HL-60 (cell line): ENCODE measurements around the gene ATG5.

Experiments used
- DNase-seq, 2 experiments: peaks; one replicate each; pipeline ENCODE4 v3.0.0-alpha.2; 2010 to 2020; ENCODE audit warnings: low read depth in 1 of 2, low spot score in 1 of 2
- H3K27ac ChIP-seq: fragments of 250-450 bp; sonication (Bioruptor Pico); replicated peaks from 2 replicates; pipeline ENCODE4 v1.5.1; 2020; ENCODE audit warnings: mild to moderate bottlenecking, moderate library complexity
- H3K27me3 ChIP-seq: fragments of 250-450 bp; sonication (Bioruptor Pico); 2 replicates; pipeline ENCODE4 v1.5.1; 2021; ENCODE audit warnings: mild to moderate bottlenecking, moderate library complexity; ENCODE audit not compliant: insufficient read depth, poor library complexity, severe bottlenecking
- H3K4me3 ChIP-seq: replicated peaks from 2 replicates; pipeline ENCODE4 v1.5.1; 2011; ENCODE audit warnings: mild to moderate bottlenecking, control low read depth, low read length; ENCODE audit not compliant: insufficient read depth
- GABPA ChIP-seq: IDR thresholded peaks from 2 replicates; pipeline ENCODE4 v1.6.1; 2012; ENCODE audit warnings: low read depth
- POLR2AphosphoS5 ChIP-seq: IDR thresholded peaks from 2 replicates; pipeline ENCODE4 v1.6.1; 2012; ENCODE audit warnings: low read depth
- REST ChIP-seq: IDR thresholded peaks from 2 replicates; pipeline ENCODE4 v1.6.1; 2012; ENCODE audit warnings: low read depth; ENCODE audit not compliant: insufficient replicate concordance
- SPI1 ChIP-seq: IDR thresholded peaks from 2 replicates; pipeline ENCODE4 v1.6.1; 2012; ENCODE audit warnings: low read depth, mild to moderate bottlenecking, borderline replicate concordance
- TF ChIP-seq, protein P1 (sequence below): IDR thresholded peaks from one replicate; pipeline ENCODE4 v1.5.1; 2011; ENCODE audit warnings: low read length, control low read depth, inconsistent platforms; ENCODE audit not compliant: insufficient read depth

Gene ATG5

GRCh38 chr6:106281661-106282060, 43.9 kb downstream of the ATG5 start:
- Histone ChIP-seq H3K27me3 (no peaks in the 10 kb centered on the region), H3K4me3 (no peak overlapping the region), H3K27ac (no peak overlapping the region)
- no peak for DNase-seq
- TF ChIP-seq REST (no peak), GABPA (no peak), POLR2AphosphoS5 (no peak), SPI1 (no peak)
- TF ChIP-seq, protein P1, sequence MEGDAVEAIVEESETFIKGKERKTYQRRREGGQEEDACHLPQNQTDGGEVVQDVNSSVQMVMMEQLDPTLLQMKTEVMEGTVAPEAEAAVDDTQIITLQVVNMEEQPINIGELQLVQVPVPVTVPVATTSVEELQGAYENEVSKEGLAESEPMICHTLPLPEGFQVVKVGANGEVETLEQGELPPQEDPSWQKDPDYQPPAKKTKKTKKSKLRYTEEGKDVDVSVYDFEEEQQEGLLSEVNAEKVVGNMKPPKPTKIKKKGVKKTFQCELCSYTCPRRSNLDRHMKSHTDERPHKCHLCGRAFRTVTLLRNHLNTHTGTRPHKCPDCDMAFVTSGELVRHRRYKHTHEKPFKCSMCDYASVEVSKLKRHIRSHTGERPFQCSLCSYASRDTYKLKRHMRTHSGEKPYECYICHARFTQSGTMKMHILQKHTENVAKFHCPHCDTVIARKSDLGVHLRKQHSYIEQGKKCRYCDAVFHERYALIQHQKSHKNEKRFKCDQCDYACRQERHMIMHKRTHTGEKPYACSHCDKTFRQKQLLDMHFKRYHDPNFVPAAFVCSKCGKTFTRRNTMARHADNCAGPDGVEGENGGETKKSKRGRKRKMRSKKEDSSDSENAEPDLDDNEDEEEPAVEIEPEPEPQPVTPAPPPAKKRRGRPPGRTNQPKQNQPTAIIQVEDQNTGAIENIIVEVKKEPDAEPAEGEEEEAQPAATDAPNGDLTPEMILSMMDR, result no peak

DNA sequence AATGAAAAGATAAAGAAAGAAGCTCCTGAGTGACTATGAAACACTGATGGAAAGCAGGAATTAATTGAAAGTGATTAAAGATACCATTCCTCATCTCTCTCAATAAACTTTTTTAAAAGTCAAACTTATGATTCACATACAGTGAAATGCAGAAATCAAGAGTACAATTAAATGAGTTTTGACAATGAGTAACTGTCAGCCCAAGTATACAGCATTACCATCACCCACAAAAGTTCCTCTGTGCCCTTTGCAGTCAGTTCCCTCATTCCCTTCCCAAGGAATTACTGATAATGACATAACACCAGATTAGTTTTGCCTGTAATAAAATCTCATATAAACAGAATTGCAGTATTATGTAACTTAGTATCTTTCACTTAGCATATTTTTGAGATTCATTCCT, 44.5 kb downstream of the ATG5 start:
- Histone ChIP-seq H3K4me3 (no peak overlapping the region), H3K27me3 (no peaks in the 10 kb centered on the region), H3K27ac (no peak overlapping the region)
- DNase-seq, result no peak
- TF ChIP-seq GABPA (no peak), REST (no peak), SPI1 (no peak), POLR2AphosphoS5 (no peak)
- TF ChIP-seq, protein P1, result no peak

- no peak for DNase-seq
- Histone ChIP-seq H3K4me3 (no peak overlapping the region), H3K27ac (no peak overlapping the region), H3K27me3 (no peaks in the 10 kb centered on the region)
- no peak for TF ChIP-seq SPI1
- TF ChIP-seq, protein P1, result no peak
- TF ChIP-seq REST, result no peak
- no peak for TF ChIP-seq POLR2AphosphoS5
- no peak for TF ChIP-seq GABPA
Measured at GRCh38 chr6:106279179-106279578, 46.4 kb downstream of the ATG5 start.
